ENCODE measurements around the gene SF3B2.
"Not testable (repeated sequence)": the region's sequence is repeated elsewhere in the genome, so short reads cannot be mapped to it uniquely, and the experiment has no call there.

SF3B2 gene

DNA sequence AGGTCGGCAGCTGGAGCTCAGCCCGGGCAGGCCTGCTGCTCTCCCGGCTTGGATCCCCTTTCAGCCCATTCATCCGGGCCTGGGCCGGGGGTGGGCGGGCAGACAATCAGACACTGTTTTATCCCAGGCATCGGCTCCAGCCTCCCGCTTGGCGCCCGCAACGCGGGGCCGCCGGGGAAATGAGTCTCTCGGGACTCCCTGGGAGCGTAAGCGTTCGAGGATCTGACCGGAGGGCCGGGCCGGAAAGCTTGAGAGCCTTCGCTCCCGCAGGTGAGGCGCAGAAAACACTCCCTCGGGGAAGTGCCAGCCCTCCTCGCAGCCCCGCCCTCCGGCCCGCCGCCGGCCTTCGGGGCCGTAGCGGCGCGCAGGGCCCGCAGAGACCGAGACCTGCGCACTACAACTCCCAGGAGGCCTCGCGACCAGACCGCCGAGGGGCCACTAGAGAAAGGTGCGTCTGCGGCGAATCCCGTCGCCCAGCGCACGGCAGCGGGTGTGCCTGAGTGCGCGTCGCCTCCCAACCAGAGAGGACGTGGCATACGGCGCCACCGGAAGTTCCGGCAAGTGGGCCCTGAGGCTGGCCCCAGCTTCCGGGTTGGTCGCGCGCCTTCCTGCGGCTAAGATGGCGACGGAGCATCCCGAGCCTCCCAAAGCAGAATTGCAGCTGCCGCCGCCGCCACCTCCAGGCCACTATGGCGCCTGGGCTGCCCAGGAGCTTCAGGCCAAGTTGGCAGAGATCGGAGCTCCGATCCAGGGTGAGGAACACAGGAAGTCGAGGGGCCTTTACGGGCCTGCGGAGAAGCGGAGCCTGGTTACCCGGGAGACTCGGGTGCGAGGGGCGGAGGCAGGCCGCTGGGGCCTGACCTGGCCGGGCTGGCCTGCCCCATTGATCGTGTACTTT, at the start of gene SF3B2:
SF3B2 (plus strand) TSS at position 599 of the 898 bp plus-strand sequence; CDS start at position 620, 21 bp downstream.
- H3K4me3 ChIP-seq (ENCODE audit: low read depth, low read length) = peak within 1 kb of the TSS; percentile 98
- H3K9ac ChIP-seq (ENCODE audit: low read length) = peak within 1 kb of the TSS; percentile 99
- peak within 1 kb of the TSS; percentile 90 for H3K27ac ChIP-seq (ENCODE audit: low read depth, low read length)
- H3K27me3 ChIP-seq (ENCODE audit: control insufficient read depth, insufficient read depth, low read length) = no peaks in the 10 kb centered on the region; the same call in 1 of the 2 replicates
- H3K36me3 ChIP-seq (ENCODE audit: control insufficient read depth, insufficient read depth, low read length) = peaks cover 29% of the 10 kb centered on the region
- peaks cover 19% of the 10 kb centered on the region for H3K4me1 ChIP-seq (ENCODE audit: control insufficient read depth, insufficient read depth, low read length)
- no peaks in the 10 kb centered on the region for H3K9me3 ChIP-seq (ENCODE audit: control insufficient read depth, insufficient read depth, low read depth, low read length)

DNA sequence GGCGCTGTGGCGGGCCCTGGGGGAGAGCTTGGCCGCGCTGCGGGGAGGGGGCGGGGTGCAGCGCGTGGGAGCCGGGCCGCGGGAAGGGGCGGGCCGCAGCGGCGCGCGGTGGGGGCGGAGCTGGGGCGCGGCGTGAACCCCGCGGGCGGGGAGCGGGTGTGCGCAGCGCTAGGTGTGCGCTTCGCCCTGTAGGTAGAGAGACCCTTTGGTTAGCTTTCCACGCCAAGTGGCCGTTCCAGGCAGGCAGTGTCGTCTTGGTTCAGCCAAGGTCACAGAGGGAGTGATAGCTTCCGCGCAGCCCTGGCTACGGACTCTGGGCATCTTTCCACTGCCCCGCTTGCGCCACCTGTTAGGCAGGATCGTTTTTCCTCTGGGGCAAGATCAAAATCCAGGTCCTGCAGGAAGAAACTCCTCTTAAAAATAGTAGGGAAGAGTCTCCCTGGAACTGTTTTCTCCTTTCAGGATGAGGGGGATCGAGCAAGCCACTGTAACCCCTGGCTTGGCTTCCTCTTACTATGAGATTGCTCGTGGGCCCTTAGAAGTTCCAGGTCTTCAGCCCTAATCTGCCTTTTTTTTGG, 49.4 kb upstream of the SF3B2 start:
- Histone ChIP-seq H3K4me3 (ENCODE audit: low read depth, low read length) (peak overlapping the region; percentile 84), H3K4me1 (ENCODE audit: control insufficient read depth, insufficient read depth, low read length) (peaks cover 14% of the 10 kb centered on the region), H3K9ac (ENCODE audit: low read length) (peak overlapping the region; percentile 77), H3K36me3 (ENCODE audit: control insufficient read depth, insufficient read depth, low read length) (peaks cover 45% of the 10 kb centered on the region), H3K27me3 (ENCODE audit: control insufficient read depth, insufficient read depth, low read length) (no peaks in the 10 kb centered on the region), H3K27ac (ENCODE audit: low read depth, low read length) (peak overlapping the region; percentile 84; the same call in 1 of the 2 replicates), H3K9me3 (ENCODE audit: control insufficient read depth, insufficient read depth, low read depth, low read length) (no peaks in the 10 kb centered on the region)

GRCh38 chr11:66003291-66003690, 48.9 kb upstream of the SF3B2 start:
- no peaks in the 10 kb centered on the region for H3K27me3 ChIP-seq (ENCODE audit: control insufficient read depth, insufficient read depth, low read length)
- H3K27ac ChIP-seq (ENCODE audit: low read depth, low read length) = no peak overlapping the region
- H3K4me3 ChIP-seq (ENCODE audit: low read depth, low read length) = peak overlapping the region; percentile 84
- peak overlapping the region; percentile 77 for H3K9ac ChIP-seq (ENCODE audit: low read length)
- H3K9me3 ChIP-seq (ENCODE audit: control insufficient read depth, insufficient read depth, low read depth, low read length) = no peaks in the 10 kb centered on the region
- H3K36me3 ChIP-seq (ENCODE audit: control insufficient read depth, insufficient read depth, low read length) = peaks cover 40% of the 10 kb centered on the region
- H3K4me1 ChIP-seq (ENCODE audit: control insufficient read depth, insufficient read depth, low read length) = peaks cover 14% of the 10 kb centered on the region

DNA sequence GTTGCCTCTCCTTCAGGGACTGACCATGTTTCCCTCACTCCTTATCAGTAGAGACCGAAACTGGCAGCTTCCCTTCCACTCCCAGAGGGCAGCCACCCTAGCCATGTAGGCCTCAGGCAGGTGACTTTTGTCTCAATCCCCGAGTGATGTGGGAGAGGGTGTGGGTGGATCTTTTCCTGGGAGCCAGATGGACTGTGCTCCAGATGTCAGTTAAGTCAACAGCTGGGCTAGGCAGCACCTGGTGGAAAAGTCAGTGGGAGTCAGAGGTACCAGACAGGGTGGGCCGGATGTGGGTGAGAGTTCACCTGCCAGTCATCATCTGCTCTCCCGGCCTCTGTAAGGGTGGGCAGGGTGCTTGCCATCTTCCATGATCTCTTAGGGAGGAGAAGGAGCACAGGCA, 48.0 kb upstream of the SF3B2 start:
- H3K4me1 ChIP-seq (ENCODE audit: control insufficient read depth, insufficient read depth, low read length) = peaks cover 17% of the 10 kb centered on the region
- no peak overlapping the region for H3K4me3 ChIP-seq (ENCODE audit: low read depth, low read length)
- no peaks in the 10 kb centered on the region for H3K9me3 ChIP-seq (ENCODE audit: control insufficient read depth, insufficient read depth, low read depth, low read length)
- peaks cover 31% of the 10 kb centered on the region for H3K36me3 ChIP-seq (ENCODE audit: control insufficient read depth, insufficient read depth, low read length)
- H3K9ac ChIP-seq (ENCODE audit: low read length) = no peak overlapping the region
- no peaks in the 10 kb centered on the region for H3K27me3 ChIP-seq (ENCODE audit: control insufficient read depth, insufficient read depth, low read length)
- no peak overlapping the region for H3K27ac ChIP-seq (ENCODE audit: low read depth, low read length)

DNA sequence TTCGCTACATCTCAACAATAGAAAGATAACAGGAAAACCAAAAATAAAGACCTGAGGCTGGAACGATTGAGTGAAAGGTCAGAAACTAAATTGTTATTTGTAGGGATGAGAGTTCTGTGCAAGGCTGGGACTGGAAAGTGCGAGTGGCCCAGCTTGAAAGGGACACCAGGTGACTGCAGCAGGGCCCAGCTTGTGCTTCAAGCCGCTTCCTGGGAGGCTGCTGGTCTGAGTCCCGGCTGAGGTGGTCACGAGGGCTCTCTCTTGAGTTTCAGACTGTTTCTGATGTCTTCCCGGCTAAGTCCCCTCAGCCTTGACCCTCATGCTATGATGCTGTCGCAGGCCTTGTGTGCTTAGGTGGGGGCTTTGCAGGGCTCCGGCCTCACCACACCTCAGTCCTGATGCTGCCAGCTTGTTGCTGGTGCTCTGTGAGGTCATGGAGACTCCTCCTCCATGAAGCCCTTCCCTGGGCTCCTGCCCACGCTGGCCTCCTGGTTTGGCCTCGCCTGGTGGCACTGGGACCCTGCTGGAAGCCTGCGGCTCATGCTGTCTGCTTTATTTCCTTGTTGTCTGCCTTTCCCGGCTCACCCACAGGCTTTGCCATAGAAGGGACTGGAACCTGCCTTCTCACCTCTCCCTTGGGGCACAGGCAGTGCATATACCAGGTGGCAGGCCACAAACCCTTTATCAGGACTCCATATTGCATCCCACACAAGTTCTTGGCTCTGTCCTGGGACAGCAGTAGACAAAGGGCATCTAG, 45.9 kb upstream of the SF3B2 start:
- H3K36me3 ChIP-seq (ENCODE audit: control insufficient read depth, insufficient read depth, low read length) = peaks cover 18% of the 10 kb centered on the region
- peak overlapping the region; percentile 27 for H3K9ac ChIP-seq (ENCODE audit: low read length)
- no peak overlapping the region for H3K4me3 ChIP-seq (ENCODE audit: low read depth, low read length)
- H3K27ac ChIP-seq (ENCODE audit: low read depth, low read length) = no peak overlapping the region
- no peaks in the 10 kb centered on the region for H3K9me3 ChIP-seq (ENCODE audit: control insufficient read depth, insufficient read depth, low read depth, low read length)
- H3K4me1 ChIP-seq (ENCODE audit: control insufficient read depth, insufficient read depth, low read length) = peaks cover 17% of the 10 kb centered on the region
- H3K27me3 ChIP-seq (ENCODE audit: control insufficient read depth, insufficient read depth, low read length) = peaks cover 1% of the 10 kb centered on the region

GRCh38 chr11:66006891-66007176, 45.3 kb upstream of the SF3B2 start:
- no peak overlapping the region for H3K27ac ChIP-seq (ENCODE audit: low read depth, low read length)
- H3K9ac ChIP-seq (ENCODE audit: low read length) = peak overlapping the region; percentile 27
- peaks cover 17% of the 10 kb centered on the region for H3K4me1 ChIP-seq (ENCODE audit: control insufficient read depth, insufficient read depth, low read length)
- H3K36me3 ChIP-seq (ENCODE audit: control insufficient read depth, insufficient read depth, low read length) = peaks cover 18% of the 10 kb centered on the region
- no peaks in the 10 kb centered on the region for H3K9me3 ChIP-seq (ENCODE audit: control insufficient read depth, insufficient read depth, low read depth, low read length)
- H3K27me3 ChIP-seq (ENCODE audit: control insufficient read depth, insufficient read depth, low read length) = peaks cover 7% of the 10 kb centered on the region
- H3K4me3 ChIP-seq (ENCODE audit: low read depth, low read length) = no peak overlapping the region

- Histone ChIP-seq H3K9me3 (ENCODE audit: control insufficient read depth, insufficient read depth, low read depth, low read length) (no peaks in the 10 kb centered on the region), H3K9ac (ENCODE audit: low read length) (peak overlapping the region; percentile 27), H3K36me3 (ENCODE audit: control insufficient read depth, insufficient read depth, low read length) (peaks cover 18% of the 10 kb centered on the region), H3K4me1 (ENCODE audit: control insufficient read depth, insufficient read depth, low read length) (peaks cover 17% of the 10 kb centered on the region), H3K27me3 (ENCODE audit: control insufficient read depth, insufficient read depth, low read length) (peaks cover 10% of the 10 kb centered on the region), H3K4me3 (ENCODE audit: low read depth, low read length) (no peak overlapping the region), H3K27ac (ENCODE audit: low read depth, low read length) (no peak overlapping the region)
Measured at GRCh38 chr11:66007201-66007634, 44.9 kb upstream of the SF3B2 start.

DNA sequence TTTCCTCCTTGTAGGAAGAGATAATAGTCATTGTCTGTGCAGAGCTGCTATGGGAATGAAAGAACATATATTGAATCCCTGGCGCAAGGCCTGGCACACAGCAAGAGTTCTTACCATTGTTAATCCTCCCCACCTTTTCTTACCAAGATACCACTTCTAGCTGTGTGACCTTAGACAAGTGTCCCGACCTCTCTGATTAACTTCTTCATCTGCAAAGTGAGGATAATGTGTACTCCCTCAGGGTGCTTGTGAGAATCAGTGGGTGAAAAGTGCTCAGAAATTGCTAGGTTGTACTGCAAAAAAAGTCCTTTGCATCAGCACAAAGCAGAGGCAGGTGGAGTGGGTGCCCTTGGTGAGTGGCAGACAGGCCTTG, 44.1 kb upstream of the SF3B2 start:
- H3K4me3 ChIP-seq (ENCODE audit: low read depth, low read length) = no peak overlapping the region
- no peak overlapping the region for H3K9ac ChIP-seq (ENCODE audit: low read length)
- peaks cover 18% of the 10 kb centered on the region for H3K36me3 ChIP-seq (ENCODE audit: control insufficient read depth, insufficient read depth, low read length)
- H3K27ac ChIP-seq (ENCODE audit: low read depth, low read length) = no peak overlapping the region
- H3K4me1 ChIP-seq (ENCODE audit: control insufficient read depth, insufficient read depth, low read length) = peaks cover 22% of the 10 kb centered on the region
- peaks cover 16% of the 10 kb centered on the region for H3K27me3 ChIP-seq (ENCODE audit: control insufficient read depth, insufficient read depth, low read length)
- no peaks in the 10 kb centered on the region for H3K9me3 ChIP-seq (ENCODE audit: control insufficient read depth, insufficient read depth, low read depth, low read length)

GRCh38 chr11:66008468-66009101, 43.6 kb upstream of the SF3B2 start:
- H3K36me3 ChIP-seq (ENCODE audit: control insufficient read depth, insufficient read depth, low read length) = peaks cover 15% of the 10 kb centered on the region
- peaks cover 16% of the 10 kb centered on the region for H3K27me3 ChIP-seq (ENCODE audit: control insufficient read depth, insufficient read depth, low read length)
- H3K27ac ChIP-seq (ENCODE audit: low read depth, low read length) = no peak overlapping the region
- no peaks in the 10 kb centered on the region for H3K9me3 ChIP-seq (ENCODE audit: control insufficient read depth, insufficient read depth, low read depth, low read length)
- H3K4me3 ChIP-seq (ENCODE audit: low read depth, low read length) = no peak overlapping the region
- H3K4me1 ChIP-seq (ENCODE audit: control insufficient read depth, insufficient read depth, low read length) = peaks cover 24% of the 10 kb centered on the region
- no peak overlapping the region for H3K9ac ChIP-seq (ENCODE audit: low read length)

DNA sequence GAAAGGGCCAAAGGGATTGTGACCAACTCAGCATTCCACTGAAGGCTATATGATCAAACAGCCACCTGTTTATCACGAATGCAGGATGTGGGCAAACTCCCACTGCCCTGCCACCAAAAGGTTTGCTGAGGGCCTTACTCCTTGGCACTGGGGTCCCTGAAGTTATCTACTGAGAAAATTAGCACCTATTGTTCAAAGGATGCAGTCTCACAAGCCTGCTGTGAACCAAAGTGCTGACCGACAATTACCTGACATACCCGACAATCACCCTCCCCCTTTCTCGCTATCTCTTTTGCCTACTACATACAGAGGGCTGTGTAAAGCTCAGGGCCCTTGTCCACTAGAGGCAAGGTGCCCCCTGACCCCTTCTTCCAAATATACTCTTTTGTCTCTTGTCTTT, 42.1 kb upstream of the SF3B2 start:
- Histone ChIP-seq H3K4me1 (ENCODE audit: control insufficient read depth, insufficient read depth, low read length) (peaks cover 24% of the 10 kb centered on the region), H3K27me3 (ENCODE audit: control insufficient read depth, insufficient read depth, low read length) (peaks cover 16% of the 10 kb centered on the region)
- H3K9ac ChIP-seq (ENCODE audit: low read length); H3K9me3 ChIP-seq (ENCODE audit: control insufficient read depth, insufficient read depth, low read depth, low read length); H3K36me3 ChIP-seq (ENCODE audit: control insufficient read depth, insufficient read depth, low read length); H3K4me3 ChIP-seq (ENCODE audit: low read depth, low read length); H3K27ac ChIP-seq (ENCODE audit: low read depth, low read length): not testable (repeated sequence)

Measured in HUES6 (cell line).